SK-N-SH treated with all-trans-retinoic acid at 6 μM for 48 hours (cell line): Measurements from ENCODE around the gene B3GALNT2.

Experiments used
- ARNTL ChIP-seq: fragments of 450-650 bp; formaldehyde crosslinking; IDR thresholded peaks from 2 replicates; pipeline ENCODE4 v1.5.0; 2020; ENCODE audit warnings: low read depth, mild to moderate bottlenecking, moderate library complexity, borderline replicate concordance
- PPARA ChIP-seq: fragments of 250-450 bp; sonication (Bioruptor Pico); IDR thresholded peaks from 2 replicates; pipeline ENCODE4 v1.5.0; 2020; ENCODE audit warnings: mild to moderate bottlenecking, borderline replicate concordance
- TCF4 ChIP-seq: fragments of 250-450 bp; sonication (Bioruptor Pico); IDR thresholded peaks from 2 replicates; pipeline ENCODE4 v1.8.0; 2021; ENCODE audit warnings: mild to moderate bottlenecking, moderate library complexity, borderline replicate concordance
- ZFP30 ChIP-seq: fragments of 450-650 bp; formaldehyde crosslinking; IDR thresholded peaks from 2 replicates; pipeline ENCODE4 v1.5.0; 2022; ENCODE audit warnings: mild to moderate bottlenecking, moderate library complexity
- ZNF565 ChIP-seq: fragments of 450-650 bp; formaldehyde crosslinking; conservative IDR thresholded peaks from 2 replicates; pipeline ENCODE4 v1.5.0; 2020; ENCODE audit warnings: low read depth, mild to moderate bottlenecking, moderate library complexity
- TF ChIP-seq, protein P1 (sequence below): fragments of 250-450 bp; sonication (Bioruptor Pico); IDR thresholded peaks from 2 replicates; pipeline ENCODE4 v1.8.0; 2020; ENCODE audit warnings: mild to moderate bottlenecking, moderate library complexity, borderline replicate concordance
- TF ChIP-seq, protein P2 (sequence below): fragments of 250-450 bp; sonication (Bioruptor Pico); IDR thresholded peaks from 2 replicates; pipeline ENCODE4 v1.8.0; 2021; ENCODE audit warnings: low read depth, mild to moderate bottlenecking, moderate library complexity, borderline replicate concordance
- TF ChIP-seq, protein P3 (sequence below): fragments of 250-450 bp; sonication (Bioruptor Pico); IDR thresholded peaks from 2 replicates; pipeline ENCODE4 v1.5.1; 2020; ENCODE audit warnings: low read depth, mild to moderate bottlenecking, moderate library complexity

DNA sequence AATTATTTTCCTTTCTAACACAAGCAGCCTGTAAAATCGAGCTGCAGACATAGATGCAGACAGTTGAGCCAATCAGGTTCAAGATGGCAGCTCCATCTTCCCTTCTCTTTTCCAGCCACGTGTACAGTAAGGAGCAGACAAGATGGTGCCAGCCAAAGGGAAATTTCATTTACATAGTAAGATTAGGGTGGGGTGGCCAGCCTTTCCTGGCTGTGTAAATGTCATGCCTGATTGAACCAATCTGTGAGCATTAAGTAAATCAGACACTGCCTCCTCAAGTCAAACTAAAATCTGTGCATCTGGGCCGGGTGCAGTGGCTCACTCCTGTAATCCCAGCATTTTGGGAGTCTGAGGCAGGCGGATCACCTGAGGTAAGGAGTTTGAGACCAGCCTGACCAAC is 76.8 kb downstream of the B3GALNT2 start:
- TF ChIP-seq, protein P1, sequence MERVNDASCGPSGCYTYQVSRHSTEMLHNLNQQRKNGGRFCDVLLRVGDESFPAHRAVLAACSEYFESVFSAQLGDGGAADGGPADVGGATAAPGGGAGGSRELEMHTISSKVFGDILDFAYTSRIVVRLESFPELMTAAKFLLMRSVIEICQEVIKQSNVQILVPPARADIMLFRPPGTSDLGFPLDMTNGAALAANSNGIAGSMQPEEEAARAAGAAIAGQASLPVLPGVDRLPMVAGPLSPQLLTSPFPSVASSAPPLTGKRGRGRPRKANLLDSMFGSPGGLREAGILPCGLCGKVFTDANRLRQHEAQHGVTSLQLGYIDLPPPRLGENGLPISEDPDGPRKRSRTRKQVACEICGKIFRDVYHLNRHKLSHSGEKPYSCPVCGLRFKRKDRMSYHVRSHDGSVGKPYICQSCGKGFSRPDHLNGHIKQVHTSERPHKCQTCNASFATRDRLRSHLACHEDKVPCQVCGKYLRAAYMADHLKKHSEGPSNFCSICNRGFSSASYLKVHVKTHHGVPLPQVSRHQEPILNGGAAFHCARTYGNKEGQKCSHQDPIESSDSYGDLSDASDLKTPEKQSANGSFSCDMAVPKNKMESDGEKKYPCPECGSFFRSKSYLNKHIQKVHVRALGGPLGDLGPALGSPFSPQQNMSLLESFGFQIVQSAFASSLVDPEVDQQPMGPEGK (CRISPR knock-in tag): no peak
- no peak for TF ChIP-seq ARNTL
- TF ChIP-seq ZNF565 (CRISPR knock-in tag): no peak
- TF ChIP-seq, protein P2, sequence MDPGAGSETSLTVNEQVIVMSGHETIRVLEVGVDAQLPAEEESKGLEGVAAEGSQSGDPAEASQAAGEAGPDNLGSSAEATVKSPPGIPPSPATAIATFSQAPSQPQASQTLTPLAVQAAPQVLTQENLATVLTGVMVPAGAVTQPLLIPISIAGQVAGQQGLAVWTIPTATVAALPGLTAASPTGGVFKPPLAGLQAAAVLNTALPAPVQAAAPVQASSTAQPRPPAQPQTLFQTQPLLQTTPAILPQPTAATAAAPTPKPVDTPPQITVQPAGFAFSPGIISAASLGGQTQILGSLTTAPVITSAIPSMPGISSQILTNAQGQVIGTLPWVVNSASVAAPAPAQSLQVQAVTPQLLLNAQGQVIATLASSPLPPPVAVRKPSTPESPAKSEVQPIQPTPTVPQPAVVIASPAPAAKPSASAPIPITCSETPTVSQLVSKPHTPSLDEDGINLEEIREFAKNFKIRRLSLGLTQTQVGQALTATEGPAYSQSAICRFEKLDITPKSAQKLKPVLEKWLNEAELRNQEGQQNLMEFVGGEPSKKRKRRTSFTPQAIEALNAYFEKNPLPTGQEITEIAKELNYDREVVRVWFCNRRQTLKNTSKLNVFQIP (CRISPR knock-in tag): no peak
- TF ChIP-seq ZFP30 (CRISPR knock-in tag): no peak
- no peak for TF ChIP-seq TCF4 (CRISPR knock-in tag)
- TF ChIP-seq, protein P3, sequence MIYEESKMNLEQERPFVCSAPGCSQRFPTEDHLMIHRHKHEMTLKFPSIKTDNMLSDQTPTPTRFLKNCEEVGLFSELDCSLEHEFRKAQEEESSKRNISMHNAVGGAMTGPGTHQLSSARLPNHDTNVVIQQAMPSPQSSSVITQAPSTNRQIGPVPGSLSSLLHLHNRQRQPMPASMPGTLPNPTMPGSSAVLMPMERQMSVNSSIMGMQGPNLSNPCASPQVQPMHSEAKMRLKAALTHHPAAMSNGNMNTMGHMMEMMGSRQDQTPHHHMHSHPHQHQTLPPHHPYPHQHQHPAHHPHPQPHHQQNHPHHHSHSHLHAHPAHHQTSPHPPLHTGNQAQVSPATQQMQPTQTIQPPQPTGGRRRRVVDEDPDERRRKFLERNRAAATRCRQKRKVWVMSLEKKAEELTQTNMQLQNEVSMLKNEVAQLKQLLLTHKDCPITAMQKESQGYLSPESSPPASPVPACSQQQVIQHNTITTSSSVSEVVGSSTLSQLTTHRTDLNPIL (CRISPR knock-in tag): no peak
- no peak for TF ChIP-seq PPARA
